Germinal center (tissue), 1 donor: ENCODE results near the gene BMF.

ENCODE experiments used
- DNase-seq: peaks from one replicate; pipeline ENCODE4 v3.0.0; 2012; ENCODE audit warnings: mixed read lengths, low spot score

The BMF gene

DNA sequence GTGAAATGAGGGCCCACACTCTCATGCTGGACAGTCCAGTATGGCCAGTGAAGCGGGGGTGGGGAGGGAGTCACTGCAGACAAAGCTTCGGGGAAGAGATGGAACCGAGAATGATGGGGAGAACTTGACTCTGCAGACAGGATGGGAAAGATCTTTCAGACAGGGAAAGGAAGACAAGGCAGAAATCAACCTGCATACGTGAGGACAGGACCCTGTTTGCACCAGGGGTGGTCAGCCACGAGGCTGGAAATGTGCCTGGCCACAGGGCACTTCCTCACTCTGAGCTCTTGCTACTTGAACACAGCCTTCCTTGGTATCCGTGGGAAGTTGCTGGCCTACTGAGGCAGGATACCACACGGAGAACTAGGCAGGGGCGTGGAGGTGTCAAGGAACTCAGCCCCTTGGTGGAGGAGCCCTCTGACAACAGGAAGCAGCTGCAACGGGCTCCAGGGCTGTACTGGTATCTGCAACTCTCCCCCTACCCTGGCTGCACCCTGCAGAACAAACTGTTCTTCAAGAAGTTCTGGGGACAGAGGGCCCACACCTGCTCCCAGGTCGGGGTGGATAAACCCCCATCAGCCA, 60.4 kb downstream of the BMF start:
- peak; percentile 78 for DNase-seq

DNA sequence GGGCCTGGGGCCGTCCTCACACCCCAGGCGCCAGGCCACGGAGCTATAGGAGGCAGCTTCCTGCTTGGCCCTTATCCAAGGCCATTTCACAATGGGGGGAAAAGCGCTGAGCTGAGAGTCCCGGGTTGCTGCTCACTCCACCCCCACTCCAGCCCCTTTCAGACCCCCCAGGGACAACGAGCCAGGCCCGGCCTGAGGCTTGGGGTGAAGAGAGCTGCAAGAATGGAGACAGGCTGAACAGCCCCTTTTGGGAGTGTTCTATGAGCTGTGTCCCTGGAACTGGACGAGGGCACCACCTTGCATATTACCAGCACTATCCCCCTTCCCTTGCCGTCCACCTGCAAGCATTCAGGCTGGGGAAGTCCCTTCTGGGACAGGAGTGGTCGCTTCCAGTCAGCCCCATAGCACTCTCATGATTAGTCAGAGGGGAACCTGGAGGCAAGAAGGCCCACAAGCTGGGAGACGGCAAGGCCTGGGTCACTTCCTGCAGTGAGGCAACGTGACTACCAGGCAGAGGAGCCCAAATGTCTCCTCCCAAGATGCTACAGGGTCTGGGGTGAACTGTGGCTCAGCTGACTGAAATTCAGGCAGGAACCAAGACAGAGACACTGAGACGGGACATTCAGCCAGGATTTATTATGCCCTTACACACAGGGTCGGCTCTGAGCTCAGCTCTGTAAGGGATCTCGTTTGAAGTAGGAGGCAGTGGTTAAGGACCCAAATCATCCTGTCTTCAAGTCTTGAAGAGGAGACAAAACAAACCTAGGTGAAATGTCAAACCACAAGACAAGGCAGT, 61.1 kb downstream of the BMF start:
- DNase-seq, result peak; percentile 48

DNA sequence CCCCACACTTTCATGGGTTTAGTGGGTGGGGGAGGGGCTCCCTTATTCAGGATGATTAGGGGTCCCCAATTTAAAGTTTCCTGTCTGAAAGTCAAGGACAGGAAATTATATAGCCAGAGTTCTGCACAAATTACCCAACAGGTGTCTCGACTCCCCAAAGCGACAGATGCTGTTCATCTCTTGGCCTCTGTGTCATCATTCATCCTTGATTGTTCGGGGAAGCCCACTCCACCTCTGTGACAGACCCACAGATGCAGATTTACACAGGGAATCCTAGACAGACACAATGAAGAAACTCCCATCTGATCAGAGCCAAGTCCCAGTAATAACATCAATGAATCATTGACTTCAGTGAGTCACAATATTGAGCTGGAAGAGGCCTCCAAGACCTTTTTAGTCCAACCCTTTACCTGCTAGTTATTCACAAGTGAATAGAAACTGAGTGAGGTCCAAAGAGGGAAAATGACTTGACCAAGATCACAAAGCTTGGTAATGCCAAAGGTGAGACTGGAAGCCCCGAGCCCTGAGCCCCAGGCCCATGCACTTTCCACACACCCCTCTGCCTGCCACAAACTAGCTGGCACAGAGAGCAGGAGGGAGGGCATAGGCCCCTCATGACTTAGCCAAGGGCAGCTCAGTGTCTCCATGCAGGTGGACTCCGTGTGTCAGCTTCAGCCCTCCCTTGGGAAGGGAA, 61.8 kb downstream of the BMF start:
- DNase-seq, result no peak

DNA sequence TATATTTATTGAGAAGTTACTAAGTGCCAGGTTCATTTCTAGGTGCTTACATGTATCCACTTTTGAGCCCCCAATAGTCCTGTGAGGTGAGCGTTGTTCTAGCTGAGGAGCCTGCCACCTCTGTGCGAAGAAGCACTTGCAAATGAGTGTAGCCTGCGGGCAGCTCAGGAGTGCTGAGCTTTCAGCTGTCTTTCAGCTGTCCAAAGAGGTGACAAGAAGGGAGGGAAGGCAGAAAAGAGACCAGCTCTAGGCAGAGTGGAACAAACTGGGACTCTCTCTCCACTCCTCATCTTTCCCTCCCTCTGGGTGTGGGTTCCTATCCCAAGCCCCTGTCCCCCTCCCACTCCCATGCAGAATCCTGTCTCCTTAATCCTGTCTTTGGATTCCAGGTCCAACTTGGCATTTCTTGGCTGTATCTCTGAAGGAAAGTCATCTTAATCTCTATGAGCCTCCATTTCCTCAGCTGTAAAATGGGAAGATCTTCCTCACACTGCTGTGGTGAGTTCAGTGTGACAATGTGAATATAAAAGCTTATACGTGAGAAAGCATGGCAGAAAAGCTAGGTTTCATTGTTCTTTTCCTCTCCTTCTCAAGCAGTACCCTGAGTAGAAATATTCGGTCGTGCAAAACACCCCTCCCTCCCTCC, 63.0 kb downstream of the BMF start:
- DNase-seq, result no peak

DNA sequence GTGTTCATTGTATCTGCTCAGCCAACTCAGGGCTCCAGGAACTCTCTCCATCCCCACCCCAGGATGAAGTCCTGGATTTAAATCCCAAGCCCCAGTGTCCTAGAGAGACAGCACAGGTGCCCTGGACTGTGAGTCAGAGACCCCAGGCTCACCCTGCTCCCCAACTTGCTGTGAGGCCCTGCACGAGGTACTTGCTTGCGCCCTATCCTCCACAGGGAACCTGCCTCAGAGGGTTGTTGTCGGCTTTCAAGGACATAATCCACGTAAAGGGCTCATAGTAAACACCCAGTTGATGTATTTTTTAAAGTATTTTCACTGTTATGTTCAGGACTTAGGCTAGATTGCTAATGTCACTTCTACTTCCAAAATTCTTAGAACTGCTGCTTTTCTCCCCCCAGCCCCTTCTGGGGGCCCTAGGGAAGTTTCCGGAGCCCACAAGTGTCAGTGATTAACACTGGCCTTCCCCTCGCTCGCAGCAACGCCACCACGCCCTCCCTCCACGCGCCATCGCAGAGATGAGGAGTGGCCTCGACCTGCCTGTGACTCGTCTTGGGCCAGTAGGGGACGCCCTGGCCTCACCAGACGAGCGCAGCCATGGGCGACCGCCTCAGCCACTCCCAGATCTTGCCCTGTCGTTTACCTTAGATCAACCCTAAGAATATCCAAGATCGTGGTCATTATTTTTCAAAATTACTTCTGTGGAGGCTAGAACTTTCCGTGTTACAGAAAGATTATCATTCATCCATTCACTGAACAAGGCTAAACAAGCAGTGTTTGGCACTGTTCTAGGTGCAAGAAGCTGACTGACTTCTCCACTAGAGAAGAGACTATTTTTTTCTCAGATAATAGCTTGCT, 63.7 kb downstream of the BMF start:
- peak; percentile 87 for DNase-seq

DNA sequence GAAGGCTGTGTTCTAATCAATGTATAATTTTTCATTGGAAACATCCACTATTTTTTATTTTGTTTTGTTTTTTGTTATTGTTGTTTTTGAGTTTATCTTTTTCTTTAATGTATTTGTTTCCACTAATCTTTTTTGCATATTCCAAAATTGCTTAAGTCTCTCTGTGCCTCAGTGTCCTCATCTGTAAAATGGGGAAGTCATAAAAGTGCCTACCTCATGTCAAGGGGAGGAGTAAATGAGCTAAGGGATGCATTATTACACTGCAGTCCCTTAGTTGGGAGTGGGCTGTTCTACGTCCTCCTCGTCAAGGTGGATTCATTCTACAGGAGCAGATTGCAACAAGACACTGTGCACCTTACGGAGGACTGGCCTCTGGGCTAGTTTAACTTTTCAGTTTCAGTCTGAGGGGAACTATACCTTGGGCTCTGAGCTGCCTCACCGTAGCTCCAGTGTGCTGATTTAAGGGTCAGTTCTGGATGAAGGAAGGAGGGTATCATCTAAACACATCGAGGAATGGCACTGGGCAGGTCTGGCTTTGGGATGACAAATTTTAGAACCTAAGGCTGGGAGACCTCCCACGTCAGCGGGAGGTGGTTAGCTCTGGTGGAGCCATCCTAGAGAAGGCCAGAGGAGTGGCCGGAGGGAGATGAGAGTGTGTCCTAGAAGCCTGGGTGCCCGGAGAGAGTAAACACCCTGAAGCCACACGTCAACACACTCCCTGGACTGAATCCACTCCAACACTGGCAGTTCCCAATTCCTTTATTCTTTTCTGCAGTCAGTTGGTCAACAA, 64.6 kb downstream of the BMF start:
- DNase-seq, result no peak

DNA sequence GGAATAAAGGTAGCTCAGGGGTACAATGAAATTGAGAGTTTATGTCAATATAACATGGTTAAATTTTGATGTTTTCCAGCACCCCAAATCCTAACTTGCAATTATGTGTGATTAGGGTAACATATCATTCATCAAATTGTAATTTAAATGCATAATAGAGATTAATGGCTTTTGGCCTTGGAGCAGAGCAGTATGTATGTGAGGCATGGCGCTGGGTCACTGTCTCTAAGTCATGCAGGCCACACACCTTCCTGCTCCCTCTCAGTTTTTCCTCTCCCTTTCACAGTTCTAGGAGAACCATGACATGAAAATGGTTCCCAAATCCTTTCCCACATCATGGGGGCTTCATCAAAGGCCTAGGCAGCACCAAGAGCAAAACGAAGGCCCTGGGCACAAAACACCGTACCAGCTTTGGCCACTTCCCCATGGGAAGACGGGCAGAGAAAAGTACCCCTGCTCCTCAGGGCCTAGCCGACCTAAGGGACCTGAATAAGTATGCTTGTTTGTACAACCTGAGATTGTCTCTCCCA, 65.8 kb downstream of the BMF start:
- no peak for DNase-seq

DNA sequence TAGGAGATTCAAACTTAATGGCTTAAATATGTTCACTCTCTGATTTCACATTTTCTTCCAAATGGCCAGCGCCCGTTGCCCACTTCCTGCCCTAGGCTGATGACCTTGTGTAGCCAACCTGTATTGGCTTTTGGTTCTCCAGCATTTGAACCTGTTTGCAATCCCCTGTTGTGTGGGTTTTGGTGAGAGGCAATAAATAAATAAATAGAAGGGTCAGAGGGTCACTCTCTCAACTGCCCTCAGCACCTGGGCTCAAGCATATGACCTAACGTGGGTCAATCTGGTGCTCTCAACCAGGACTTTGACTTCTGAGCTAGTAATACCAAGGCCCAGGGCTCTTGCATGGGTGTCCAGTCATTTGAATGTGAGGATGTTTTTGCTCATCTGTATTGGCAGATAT, 67.9 kb downstream of the BMF start:
- DNase-seq, result no peak

DNA sequence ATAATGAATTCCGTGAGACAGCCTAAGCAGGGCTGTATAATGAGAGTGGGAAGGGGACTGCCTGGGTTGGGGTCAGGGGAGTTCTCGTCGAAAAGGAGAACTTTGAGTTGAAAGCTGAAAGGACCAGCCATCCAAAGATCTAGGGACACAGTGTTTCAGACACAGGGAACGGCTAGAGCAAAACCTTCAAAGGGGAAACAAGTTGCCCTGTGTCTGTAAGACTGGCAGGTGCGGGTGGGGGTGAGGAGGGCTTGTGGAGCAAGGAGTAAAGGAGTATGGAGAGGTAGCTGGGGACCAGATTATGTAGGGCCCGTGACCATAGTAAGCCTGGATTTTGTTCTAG, 68.4 kb downstream of the BMF start:
- DNase-seq, result no peak

DNA sequence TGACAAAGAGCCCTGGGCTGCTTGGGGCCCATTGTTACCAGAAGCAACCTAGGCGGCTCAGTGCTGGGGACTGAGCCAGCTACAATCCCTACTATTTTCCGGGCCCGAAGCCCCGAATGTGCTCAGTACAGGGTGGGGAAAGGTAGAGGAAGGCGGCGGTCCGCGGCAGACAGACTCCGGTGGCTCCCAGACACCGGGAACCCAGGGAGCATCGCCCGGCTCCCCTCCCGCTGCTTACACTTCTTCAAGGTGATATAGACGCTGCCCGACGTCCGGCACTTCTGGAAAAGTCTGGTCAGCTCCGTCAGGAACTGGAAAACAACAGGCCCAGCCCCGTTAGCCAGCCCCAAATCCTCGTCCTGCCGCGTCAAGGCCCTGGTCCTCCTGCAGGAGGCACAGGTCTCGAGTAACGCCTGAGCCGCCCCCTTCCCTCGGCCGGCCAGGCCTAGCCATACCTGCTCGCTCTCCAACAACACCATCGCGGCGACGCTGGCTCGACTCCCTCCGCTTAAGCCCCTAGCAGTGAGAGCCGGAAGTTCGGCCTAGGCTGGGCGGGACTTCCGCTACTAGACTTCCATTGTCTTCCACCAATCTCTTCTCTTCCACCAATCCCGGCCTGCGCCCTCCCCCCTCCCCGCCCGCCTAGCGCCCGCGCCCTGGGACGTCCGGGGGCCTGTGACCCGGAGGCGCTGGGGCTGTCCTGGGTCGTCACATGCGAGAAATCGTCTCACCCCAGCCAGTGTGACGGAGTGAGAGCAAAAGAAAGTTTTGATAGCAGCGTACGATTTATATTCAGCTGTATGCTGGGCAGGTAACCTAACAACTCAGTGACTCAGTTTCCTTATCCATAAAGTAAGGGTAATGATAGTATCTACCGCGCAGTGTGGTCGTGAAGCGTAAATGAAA, 69.8 kb downstream of the BMF start, which contains the start of gene SRP14:
SRP14 (minus strand) TSS at position 544 of the 906 bp plus-strand sequence; CDS start at position 479, 65 bp downstream.
- DNase-seq, result peak; percentile 94

DNA sequence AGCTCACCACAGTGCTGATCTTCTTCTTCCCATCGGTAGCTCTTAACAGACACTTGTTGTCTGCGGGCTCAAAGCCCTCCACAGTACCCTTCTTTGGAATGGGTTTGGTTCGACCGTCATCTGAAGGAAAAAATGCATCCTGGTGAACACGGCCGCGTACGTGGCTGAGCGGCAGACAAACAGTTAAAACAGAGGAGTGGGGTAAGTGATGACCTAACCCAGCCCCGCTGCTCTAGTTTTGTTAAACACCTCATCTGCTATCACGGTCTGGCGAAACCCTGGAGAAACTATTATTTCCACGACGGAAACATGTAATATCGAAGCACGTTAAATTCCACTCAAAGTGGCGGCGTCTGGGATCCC, 70.4 kb downstream of the BMF start:
- DNase-seq, result no peak
